ENCODE measurements around the gene FIGN. TPM values are rescaled to one million over a fixed set of nuclear protein-coding genes. Genes with fewer than 3 reads are reported as not detected.

FIGN gene
- total RNA-seq, 1 donor from 2014 or later = 13.5 TPM

DNA sequence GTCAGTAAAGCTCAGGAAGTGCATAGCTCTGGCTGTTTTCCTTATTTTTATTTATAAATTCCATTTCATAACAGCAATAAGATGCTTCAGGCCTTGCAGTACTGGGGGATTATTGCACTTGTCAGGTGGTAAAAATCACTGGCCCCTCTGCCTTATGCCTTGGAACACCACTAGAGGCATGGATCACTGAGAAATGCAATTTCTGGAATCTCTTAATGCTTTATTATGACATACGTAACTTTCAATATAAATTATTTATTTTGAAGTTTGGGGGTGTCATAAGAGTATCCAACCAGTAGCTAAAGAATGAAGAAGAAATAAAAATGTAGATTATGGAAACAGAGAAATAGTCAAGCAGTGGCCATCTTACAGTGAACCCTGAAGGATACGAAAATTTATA lies 183.1 kb downstream of the FIGN start:
- no peak for DNase-seq
- intact Hi-C loops (cut with DNase I) = no loop called here
- no peak for ATAC-seq (ENCODE audit: poor library complexity)

DNA sequence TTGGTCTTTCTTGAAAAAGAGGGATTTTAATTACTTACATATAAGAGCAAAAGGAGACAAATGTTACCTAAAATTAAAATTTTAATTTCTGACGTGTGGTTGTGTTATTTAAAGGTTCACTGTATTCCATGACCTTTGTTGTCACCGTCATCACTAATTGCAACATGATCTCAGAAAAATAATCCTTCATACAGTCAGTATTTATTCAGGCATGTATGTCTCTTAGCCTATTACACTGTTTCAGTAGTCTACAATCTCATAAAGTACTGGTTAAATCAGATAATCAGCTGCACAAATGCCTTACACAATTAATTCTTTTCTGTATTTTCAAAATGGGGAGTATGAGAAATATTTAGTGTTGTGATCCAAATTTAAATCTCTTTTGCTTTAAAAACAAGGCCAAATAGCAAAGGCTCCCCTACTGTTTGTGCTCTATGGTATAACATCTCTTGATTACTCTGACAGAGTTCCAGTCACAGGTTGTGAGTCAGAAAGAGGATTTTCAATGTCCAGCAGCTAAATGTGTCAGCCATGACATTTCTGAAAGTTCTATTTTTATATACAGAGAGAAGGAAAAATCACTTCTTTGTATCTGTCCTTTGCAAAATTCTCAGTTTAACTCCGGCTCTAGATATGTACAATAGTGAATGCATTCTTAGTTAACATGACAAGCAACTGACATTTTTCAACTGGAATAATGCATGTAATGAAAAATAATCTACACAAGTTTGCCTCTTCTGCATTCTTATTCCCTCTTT lies 184.0 kb downstream of the FIGN start:
- intact Hi-C loops (cut with DNase I) = no loop called here
- ATAC-seq (ENCODE audit: poor library complexity) = no peak
- no peak for DNase-seq

DNA sequence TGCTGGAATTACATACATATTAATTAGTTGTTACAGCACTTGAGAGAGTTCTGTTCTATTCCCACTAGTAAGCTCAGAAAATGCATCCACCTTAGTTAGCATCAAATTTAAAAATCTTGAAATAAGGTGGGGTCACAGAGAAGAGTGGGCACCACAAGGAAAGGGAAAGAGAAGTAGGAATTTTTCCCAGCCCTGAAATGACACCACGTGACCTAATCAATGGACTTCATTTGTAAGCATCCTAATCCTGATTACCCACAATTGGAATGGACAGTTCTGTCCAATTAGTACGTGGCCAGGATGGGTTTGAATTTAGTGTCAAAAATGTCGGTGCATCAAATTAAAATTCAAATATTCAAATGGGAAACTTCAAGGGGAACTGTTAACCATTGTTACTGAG lies 186.8 kb downstream of the FIGN start:
- DNase-seq = no peak
- intact Hi-C loops (cut with DNase I) = no loop called here
- ATAC-seq (ENCODE audit: poor library complexity) = no peak

Data from Right ventricle myocardium superior (tissue), 1 donor.